NB4 (cell line): ENCODE results near the gene PUM1.

Experiments used
- MYC ChIP-seq: IDR thresholded peaks from 2 replicates; pipeline ENCODE4 v1.6.1; 2011; ENCODE audit warnings: low read depth, low read length
- POLR2A ChIP-seq: IDR thresholded peaks from 2 replicates; pipeline ENCODE4 v1.6.1; 2011; ENCODE audit warnings: mild to moderate bottlenecking; ENCODE audit not compliant: insufficient read length; ENCODE audit errors: extremely low read depth
- TF ChIP-seq, protein P1 (sequence below): IDR thresholded peaks from one replicate; pipeline ENCODE4 v1.5.1; 2012; ENCODE audit warnings: low read depth, low read length
- TF ChIP-seq, protein P2 (sequence below): IDR thresholded peaks from 2 replicates; pipeline ENCODE4 v1.6.1; 2011; ENCODE audit warnings: low read depth, low read length

DNA sequence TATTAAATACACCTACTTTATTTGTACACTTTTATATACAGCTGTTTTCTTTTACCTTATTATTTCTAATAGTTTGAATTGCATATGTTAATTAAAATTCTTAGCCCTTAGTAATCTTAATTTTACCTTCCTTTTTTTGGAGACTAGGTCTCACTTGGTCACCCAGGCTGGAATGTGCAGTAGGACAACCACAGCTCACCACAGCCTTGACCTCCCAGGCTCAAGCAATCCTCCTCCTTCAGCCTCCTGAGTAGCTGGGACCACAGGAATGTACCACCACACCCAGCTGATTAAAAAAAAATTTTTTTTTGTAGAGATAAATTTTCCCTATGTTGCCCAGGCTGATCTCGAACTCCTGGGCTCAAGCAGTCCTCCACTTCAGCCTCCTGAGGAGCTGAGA lies 141.9 kb downstream of the PUM1 start:
- TF ChIP-seq, protein P1, sequence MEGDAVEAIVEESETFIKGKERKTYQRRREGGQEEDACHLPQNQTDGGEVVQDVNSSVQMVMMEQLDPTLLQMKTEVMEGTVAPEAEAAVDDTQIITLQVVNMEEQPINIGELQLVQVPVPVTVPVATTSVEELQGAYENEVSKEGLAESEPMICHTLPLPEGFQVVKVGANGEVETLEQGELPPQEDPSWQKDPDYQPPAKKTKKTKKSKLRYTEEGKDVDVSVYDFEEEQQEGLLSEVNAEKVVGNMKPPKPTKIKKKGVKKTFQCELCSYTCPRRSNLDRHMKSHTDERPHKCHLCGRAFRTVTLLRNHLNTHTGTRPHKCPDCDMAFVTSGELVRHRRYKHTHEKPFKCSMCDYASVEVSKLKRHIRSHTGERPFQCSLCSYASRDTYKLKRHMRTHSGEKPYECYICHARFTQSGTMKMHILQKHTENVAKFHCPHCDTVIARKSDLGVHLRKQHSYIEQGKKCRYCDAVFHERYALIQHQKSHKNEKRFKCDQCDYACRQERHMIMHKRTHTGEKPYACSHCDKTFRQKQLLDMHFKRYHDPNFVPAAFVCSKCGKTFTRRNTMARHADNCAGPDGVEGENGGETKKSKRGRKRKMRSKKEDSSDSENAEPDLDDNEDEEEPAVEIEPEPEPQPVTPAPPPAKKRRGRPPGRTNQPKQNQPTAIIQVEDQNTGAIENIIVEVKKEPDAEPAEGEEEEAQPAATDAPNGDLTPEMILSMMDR = no peak
- TF ChIP-seq MYC (no peak), POLR2A (no peak)
- TF ChIP-seq, protein P2, sequence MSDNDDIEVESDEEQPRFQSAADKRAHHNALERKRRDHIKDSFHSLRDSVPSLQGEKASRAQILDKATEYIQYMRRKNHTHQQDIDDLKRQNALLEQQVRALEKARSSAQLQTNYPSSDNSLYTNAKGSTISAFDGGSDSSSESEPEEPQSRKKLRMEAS = no peak
